ENCODE data around the gene CIB4.

DNA sequence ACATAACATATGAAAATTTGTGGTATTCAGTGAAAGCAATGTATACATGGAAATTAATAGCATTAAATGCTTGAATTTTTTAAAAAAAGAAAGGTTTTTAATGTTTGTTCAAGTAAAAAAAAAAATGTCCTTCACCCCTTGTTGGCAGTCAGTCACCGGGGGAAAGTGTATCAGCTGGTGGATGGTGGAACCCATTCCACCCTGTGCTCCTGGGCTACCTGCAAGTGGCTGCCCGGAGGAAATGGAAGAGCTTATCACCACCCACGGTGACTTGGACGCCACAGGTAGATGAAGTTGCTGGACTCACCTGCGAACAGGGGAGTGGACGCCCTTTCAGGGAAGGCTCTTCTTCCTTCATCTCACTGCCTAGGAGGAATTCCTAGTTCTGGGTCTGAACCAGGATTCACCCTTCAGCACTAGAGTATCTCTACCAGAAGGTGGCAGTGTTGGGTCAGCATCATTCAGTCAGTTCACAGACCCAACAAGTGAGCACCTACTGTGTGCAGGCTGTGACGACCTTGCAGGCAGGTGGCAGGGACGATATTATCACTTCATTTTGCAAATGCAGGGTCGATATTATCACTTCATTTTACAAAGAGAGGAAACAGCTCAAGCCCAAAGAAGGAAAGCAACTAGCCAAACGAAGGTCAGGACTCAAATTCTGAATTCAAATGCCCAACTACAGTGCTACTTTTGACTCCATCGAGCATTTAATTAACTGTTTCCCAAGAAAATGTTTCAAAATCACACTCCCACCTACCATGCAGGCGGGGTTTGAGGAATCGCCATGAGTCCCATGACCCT is 35.8 kb downstream of the CIB4 start:
- TF ChIP-seq POLR2A (IDR thresholded peaks at IDR 0.05; ENCODE audit: low read length) (no peak), GATA1 (IDR thresholded peaks at IDR 0.05; ENCODE audit: low read depth, low read length) (no peak)
